ENCODE measurements around the gene C12orf54. TPM values are rescaled to one million over a fixed set of nuclear protein-coding genes. Genes with fewer than 3 reads are reported as not detected.

The C12orf54 gene
- total and polyA plus RNA-seq, 7 donors, result 0.28 to 8.3 (median 1.2) TPM; not detected in 4

DNA sequence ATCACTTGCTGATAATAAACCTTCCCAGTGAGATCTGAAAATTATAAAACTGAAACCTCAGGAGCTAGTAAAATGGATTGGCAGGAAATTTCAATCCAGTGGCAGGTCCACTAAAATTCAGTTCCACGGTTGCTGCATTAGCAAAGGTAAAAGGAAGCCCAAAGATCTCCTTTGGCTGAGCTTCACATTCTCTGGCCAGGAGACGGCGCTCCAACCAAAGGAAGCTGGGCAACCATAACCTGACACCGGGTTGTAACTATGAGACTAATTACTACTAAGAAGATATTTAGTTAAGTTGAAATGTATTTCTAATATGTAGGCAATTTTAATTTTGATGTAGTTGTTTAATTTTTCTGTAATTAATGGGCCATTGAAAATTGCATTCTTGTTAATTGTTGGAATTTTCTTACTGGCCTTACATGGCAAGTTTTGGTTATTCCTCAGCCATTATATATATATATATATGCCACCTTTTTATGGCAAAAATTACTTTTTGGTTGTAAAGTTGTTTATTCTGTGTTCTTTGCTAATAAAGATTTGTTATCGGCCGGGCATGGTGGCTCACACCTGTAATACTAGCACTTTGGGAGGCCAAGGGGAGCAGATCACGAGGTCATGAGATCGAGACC, 60.1 kb downstream of the C12orf54 start:
- Histone ChIP-seq H3K27me3 (no peaks in the 10 kb centered on the region), H3K4me3 (no peak overlapping the region), H3K4me1 (no peaks in the 10 kb centered on the region), H3K36me3 (no peaks in the 10 kb centered on the region), H3K27ac (no peak overlapping the region), H3K9me3 (no peaks in the 10 kb centered on the region)
- 45 to 46% methylated on average over 8 of the region's 8 CpGs for WGBS, 2 donors
- DNase-seq, result no peak
- TF ChIP-seq POLR2A (IDR thresholded peaks at IDR 0.05), result no peak
- TF ChIP-seq POLR2AphosphoS5 (IDR thresholded peaks at IDR 0.05), result no peak
- TF ChIP-seq, protein P1, sequence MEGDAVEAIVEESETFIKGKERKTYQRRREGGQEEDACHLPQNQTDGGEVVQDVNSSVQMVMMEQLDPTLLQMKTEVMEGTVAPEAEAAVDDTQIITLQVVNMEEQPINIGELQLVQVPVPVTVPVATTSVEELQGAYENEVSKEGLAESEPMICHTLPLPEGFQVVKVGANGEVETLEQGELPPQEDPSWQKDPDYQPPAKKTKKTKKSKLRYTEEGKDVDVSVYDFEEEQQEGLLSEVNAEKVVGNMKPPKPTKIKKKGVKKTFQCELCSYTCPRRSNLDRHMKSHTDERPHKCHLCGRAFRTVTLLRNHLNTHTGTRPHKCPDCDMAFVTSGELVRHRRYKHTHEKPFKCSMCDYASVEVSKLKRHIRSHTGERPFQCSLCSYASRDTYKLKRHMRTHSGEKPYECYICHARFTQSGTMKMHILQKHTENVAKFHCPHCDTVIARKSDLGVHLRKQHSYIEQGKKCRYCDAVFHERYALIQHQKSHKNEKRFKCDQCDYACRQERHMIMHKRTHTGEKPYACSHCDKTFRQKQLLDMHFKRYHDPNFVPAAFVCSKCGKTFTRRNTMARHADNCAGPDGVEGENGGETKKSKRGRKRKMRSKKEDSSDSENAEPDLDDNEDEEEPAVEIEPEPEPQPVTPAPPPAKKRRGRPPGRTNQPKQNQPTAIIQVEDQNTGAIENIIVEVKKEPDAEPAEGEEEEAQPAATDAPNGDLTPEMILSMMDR (IDR thresholded peaks at IDR 0.05), result no peak
- no peak for TF ChIP-seq EP300 (IDR thresholded peaks at IDR 0.05)
- intact Hi-C loops (cut with DNase I), result no loop called here

DNA sequence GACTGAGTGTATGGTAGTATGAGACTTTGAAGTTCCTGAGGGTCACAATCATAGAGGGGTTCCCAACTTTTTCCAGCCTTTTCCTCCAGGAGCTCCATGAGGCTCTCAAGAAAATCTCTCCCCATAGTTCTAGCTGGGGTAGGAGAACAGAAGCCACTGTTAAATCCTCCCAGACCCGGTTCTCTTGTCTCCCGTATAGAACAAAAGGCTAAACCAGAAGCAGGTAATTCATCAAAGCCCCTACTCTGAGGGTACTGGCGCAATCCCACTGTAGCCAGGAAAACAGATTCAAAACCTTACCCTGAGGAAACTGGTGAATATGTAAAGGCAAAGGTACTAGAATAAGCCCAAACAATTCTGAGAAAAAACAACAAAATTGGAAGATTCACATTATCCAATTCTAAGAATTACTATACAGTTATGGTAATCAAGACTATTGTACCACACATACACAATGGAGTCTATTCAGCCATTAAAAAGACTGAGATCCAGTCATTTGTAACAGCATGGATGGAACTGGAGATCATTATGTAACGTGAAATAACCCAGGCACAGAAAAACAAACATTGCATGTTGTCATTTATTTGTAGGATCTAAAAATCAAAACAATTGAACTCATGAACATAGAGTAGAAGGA, 63.7 kb downstream of the C12orf54 start:
- Histone ChIP-seq H3K27ac (no peak overlapping the region), H3K36me3 (no peaks in the 10 kb centered on the region), H3K4me1 (no peaks in the 10 kb centered on the region), H3K4me3 (no peak overlapping the region), H3K9me3 (no peaks in the 10 kb centered on the region), H3K27me3 (no peaks in the 10 kb centered on the region)
- DNase-seq, result no peak
- intact Hi-C loops (cut with DNase I), result no loop called here
- 53% methylated on average over 4 of the region's 4 CpGs for WGBS, 2 donors
- TF ChIP-seq POLR2A (IDR thresholded peaks at IDR 0.05), result no peak
- TF ChIP-seq, protein P1 (IDR thresholded peaks at IDR 0.05), result no peak
- TF ChIP-seq EP300 (IDR thresholded peaks at IDR 0.05), result no peak
- no peak for TF ChIP-seq POLR2AphosphoS5 (IDR thresholded peaks at IDR 0.05)

Other genes starting within 250 kb of the C12orf54 start
- 10 to 100 TPM; 16.6 to 28.5 (median 24.7) TPM for gene ZNF641, start 131.6 kb upstream of the C12orf54 start, total RNA-seq
- 1 to 10 TPM; 3.0 to 6.6 (median 4.2) TPM for gene ZNF641, start 131.6 kb upstream of the C12orf54 start, polyA plus RNA-seq
- 1 to 10 TPM in 2 of 4 donors, under 1 TPM in 1, not detected in 1; 0.82 to 3.9 (median 1.9) TPM for gene ANP32D, start 9.9 kb upstream of the C12orf54 start, total RNA-seq
- not detected for gene ANP32D, start 9.9 kb upstream of the C12orf54 start, polyA plus RNA-seq
- not detected for gene OR8S1, start 43.1 kb downstream of the C12orf54 start, total RNA-seq
- gene OR8S1, start 43.1 kb downstream of the C12orf54 start, polyA plus RNA-seq, result not detected
- not detected for gene LALBA, start 87.5 kb downstream of the C12orf54 start, total RNA-seq
- not detected for gene LALBA, start 87.5 kb downstream of the C12orf54 start, polyA plus RNA-seq
- 10 to 100 TPM; 28.2 to 63.0 (median 37.0) TPM for gene KANSL2, start 199.7 kb downstream of the C12orf54 start, total RNA-seq
- 10 to 100 TPM; 13.2 to 26.2 (median 14.8) TPM for gene KANSL2, start 199.7 kb downstream of the C12orf54 start, polyA plus RNA-seq
- 10 to 100 TPM; 20.7 to 29.2 (median 23.9) TPM for gene CCNT1, start 234.2 kb downstream of the C12orf54 start, total RNA-seq
- 1 to 10 TPM; 3.0 to 7.9 (median 3.7) TPM for gene CCNT1, start 234.2 kb downstream of the C12orf54 start, polyA plus RNA-seq

Measured in sigmoid colon (tissue), 7 donors.